Panc1 (cell line): Measurements from ENCODE around the gene PIEZO1.

ENCODE experiments used
- CTCF ChIP-seq: fragments of 450-650 bp; IDR thresholded peaks from 2 replicates; pipeline ENCODE4 v1.5.1; 2017; ENCODE audit warnings: mild to moderate bottlenecking
- SIN3A ChIP-seq: IDR thresholded peaks from 2 replicates; pipeline ENCODE4 v1.6.1; 2012; ENCODE audit warnings: low read depth, mild to moderate bottlenecking, low read length, moderate library complexity, borderline replicate concordance; ENCODE audit not compliant: insufficient read depth
- TCF7L2 ChIP-seq: IDR thresholded peaks from 2 replicates; pipeline ENCODE4 v1.6.1; 2011; ENCODE audit warnings: mild to moderate bottlenecking, low read depth, low read length, inconsistent platforms
- TF ChIP-seq, protein P1 (sequence below), 2 experiments: IDR thresholded peaks; 2 replicates each; pipeline ENCODE4 v1.6.1; 2011 to 2012; ENCODE audit warnings: low read depth in 2 of 2, control low read depth in 1 of 2, low read length in 1 of 2, mild to moderate bottlenecking in 1 of 2, moderate library complexity in 1 of 2; ENCODE audit not compliant: insufficient read depth in 1 of 2

GRCh38 chr16:88719267-88719932 is 65.6 kb downstream of the PIEZO1 start:
- no peak for TF ChIP-seq CTCF
- TF ChIP-seq SIN3A: no peak
- TF ChIP-seq, protein P1, sequence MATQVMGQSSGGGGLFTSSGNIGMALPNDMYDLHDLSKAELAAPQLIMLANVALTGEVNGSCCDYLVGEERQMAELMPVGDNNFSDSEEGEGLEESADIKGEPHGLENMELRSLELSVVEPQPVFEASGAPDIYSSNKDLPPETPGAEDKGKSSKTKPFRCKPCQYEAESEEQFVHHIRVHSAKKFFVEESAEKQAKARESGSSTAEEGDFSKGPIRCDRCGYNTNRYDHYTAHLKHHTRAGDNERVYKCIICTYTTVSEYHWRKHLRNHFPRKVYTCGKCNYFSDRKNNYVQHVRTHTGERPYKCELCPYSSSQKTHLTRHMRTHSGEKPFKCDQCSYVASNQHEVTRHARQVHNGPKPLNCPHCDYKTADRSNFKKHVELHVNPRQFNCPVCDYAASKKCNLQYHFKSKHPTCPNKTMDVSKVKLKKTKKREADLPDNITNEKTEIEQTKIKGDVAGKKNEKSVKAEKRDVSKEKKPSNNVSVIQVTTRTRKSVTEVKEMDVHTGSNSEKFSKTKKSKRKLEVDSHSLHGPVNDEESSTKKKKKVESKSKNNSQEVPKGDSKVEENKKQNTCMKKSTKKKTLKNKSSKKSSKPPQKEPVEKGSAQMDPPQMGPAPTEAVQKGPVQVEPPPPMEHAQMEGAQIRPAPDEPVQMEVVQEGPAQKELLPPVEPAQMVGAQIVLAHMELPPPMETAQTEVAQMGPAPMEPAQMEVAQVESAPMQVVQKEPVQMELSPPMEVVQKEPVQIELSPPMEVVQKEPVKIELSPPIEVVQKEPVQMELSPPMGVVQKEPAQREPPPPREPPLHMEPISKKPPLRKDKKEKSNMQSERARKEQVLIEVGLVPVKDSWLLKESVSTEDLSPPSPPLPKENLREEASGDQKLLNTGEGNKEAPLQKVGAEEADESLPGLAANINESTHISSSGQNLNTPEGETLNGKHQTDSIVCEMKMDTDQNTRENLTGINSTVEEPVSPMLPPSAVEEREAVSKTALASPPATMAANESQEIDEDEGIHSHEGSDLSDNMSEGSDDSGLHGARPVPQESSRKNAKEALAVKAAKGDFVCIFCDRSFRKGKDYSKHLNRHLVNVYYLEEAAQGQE (IDR thresholded peaks at IDR 0.05; ENCODE audit: insufficient read depth in 1 of 2, low read depth in 2 of 2, low read length in 1 of 2): no peak
- TF ChIP-seq TCF7L2: no peak
